ENCODE results near the gene TCEAL1. TPM values are rescaled to one million over a fixed set of nuclear protein-coding genes. Genes with fewer than 3 reads are reported as not detected.
"Not testable (repeated sequence)": the region's sequence is repeated elsewhere in the genome, so short reads cannot be mapped to it uniquely, and the experiment has no call there.

TCEAL1 gene
- total RNA-seq, 3 donors from 2014 or later (not counting 1 experiment from before 2014, with no cell fraction given), result 6.4 to 7.1 (median 6.7) TPM

GRCh38 chrX:103658681-103659433, 30.1 kb downstream of the TCEAL1 start:
- H3K4me1 ChIP-seq (ENCODE audit: control insufficient read depth, insufficient read depth, low read length), result no peaks in the 10 kb centered on the region
- Mint-ChIP-seq H3K4me3 (no peak overlapping the region), H3K4me1 (peaks cover 5% of the 10 kb centered on the region in 2 donors), H3K36me3 (no peaks in the 10 kb centered on the region), H3K9me3 (no peaks in the 10 kb centered on the region), H3K27ac (no peak overlapping the region), H3K27me3 (ENCODE audit: low read depth in 2 of 2) (peaks cover 9 to 46% of the 10 kb centered on the region in 2 donors)
- ATAC-seq (no peak), DNase-seq (no peak)
- no peak overlapping the region for H3K27ac ChIP-seq (ENCODE audit: low read length)
- TF ChIP-seq CTCF (IDR thresholded peaks at IDR 0.05), result no peak
- no peaks in the 10 kb centered on the region for H3K36me3 ChIP-seq (ENCODE audit: control insufficient read depth, insufficient read depth, low read length)
- intact Hi-C loops (cut with micrococcal nuclease), result no loop called here
- H3K27me3 ChIP-seq (ENCODE audit: control insufficient read depth, insufficient read depth, low read length), result no peaks in the 10 kb centered on the region
- no peaks in the 10 kb centered on the region for H3K9me3 ChIP-seq (ENCODE audit: control insufficient read depth, insufficient read depth, low read length)
- H3K4me3 ChIP-seq (ENCODE audit: low read length), result no peak overlapping the region
- 90% methylated on average over 3 of the region's 5 CpGs for WGBS (ENCODE audit: insufficient coverage)

- no CpG with 5 or more reads among the region's 2 CpGs for WGBS (ENCODE audit: insufficient coverage)
- H3K36me3 ChIP-seq (ENCODE audit: control insufficient read depth, insufficient read depth, low read length), result not testable (repeated sequence)
Measured at GRCh38 chrX:103659460-103659859, 30.7 kb downstream of the TCEAL1 start.

GRCh38 chrX:103663981-103664762, 35.4 kb downstream of the TCEAL1 start:
- Histone ChIP-seq H3K9me3 (ENCODE audit: control insufficient read depth, insufficient read depth, low read length) (no peaks in the 10 kb centered on the region), H3K36me3 (ENCODE audit: control insufficient read depth, insufficient read depth, low read length) (no peaks in the 10 kb centered on the region), H3K4me1 (ENCODE audit: control insufficient read depth, insufficient read depth, low read length) (no peaks in the 10 kb centered on the region), H3K27me3 (ENCODE audit: control insufficient read depth, insufficient read depth, low read length) (no peaks in the 10 kb centered on the region), H3K27ac (ENCODE audit: low read length) (no peak overlapping the region), H3K4me3 (ENCODE audit: low read length) (no peak overlapping the region)
- H3K27me3 Mint-ChIP-seq (ENCODE audit: low read depth in 2 of 2), result peaks cover 15 to 62% of the 10 kb centered on the region in 2 donors
- H3K27ac Mint-ChIP-seq, result no peak overlapping the region
- no peaks in the 10 kb centered on the region for H3K36me3 Mint-ChIP-seq
- no peak for ATAC-seq
- DNase-seq, result no peak
- intact Hi-C loops (cut with micrococcal nuclease), result no loop called here
- no peak overlapping the region for H3K4me3 Mint-ChIP-seq
- WGBS (ENCODE audit: insufficient coverage), result 27% methylated on average over 13 of the region's 23 CpGs
- H3K4me1 Mint-ChIP-seq, result no peaks in the 10 kb centered on the region
- no peak for TF ChIP-seq CTCF (IDR thresholded peaks at IDR 0.05)
- H3K9me3 Mint-ChIP-seq, result no peaks in the 10 kb centered on the region

More at GRCh38 chrX:103659460-103659859, 30.7 kb downstream of the TCEAL1 start:
- H3K4me3 ChIP-seq (ENCODE audit: low read length); H3K36me3 Mint-ChIP-seq; H3K27me3 ChIP-seq (ENCODE audit: control insufficient read depth, insufficient read depth, low read length); ATAC-seq; H3K4me1 ChIP-seq (ENCODE audit: control insufficient read depth, insufficient read depth, low read length); H3K27ac ChIP-seq (ENCODE audit: low read length); H3K4me3 Mint-ChIP-seq; H3K4me1 Mint-ChIP-seq; H3K27ac Mint-ChIP-seq; H3K9me3 ChIP-seq (ENCODE audit: control insufficient read depth, insufficient read depth, low read length); DNase-seq; H3K9me3 Mint-ChIP-seq; intact Hi-C loops (cut with micrococcal nuclease): not testable (repeated sequence)
- peaks cover 13 to 52% of the 10 kb centered on the region in 2 donors for H3K27me3 Mint-ChIP-seq (ENCODE audit: low read depth in 2 of 2)

Measured in natural killer cell (primary cell).